A204.1 (cell line): ENCODE data around the gene GPD2.
"Not testable (repeated sequence)": the region's sequence is repeated elsewhere in the genome, so short reads cannot be mapped to it uniquely, and the experiment has no call there.

Experiments
- FAIRE-seq: peaks from 2 replicates; lab custom pipeline; 2012; peaks lifted over from hg19 to GRCh38; lab: Jason Lieb, UNC

Gene GPD2

DNA sequence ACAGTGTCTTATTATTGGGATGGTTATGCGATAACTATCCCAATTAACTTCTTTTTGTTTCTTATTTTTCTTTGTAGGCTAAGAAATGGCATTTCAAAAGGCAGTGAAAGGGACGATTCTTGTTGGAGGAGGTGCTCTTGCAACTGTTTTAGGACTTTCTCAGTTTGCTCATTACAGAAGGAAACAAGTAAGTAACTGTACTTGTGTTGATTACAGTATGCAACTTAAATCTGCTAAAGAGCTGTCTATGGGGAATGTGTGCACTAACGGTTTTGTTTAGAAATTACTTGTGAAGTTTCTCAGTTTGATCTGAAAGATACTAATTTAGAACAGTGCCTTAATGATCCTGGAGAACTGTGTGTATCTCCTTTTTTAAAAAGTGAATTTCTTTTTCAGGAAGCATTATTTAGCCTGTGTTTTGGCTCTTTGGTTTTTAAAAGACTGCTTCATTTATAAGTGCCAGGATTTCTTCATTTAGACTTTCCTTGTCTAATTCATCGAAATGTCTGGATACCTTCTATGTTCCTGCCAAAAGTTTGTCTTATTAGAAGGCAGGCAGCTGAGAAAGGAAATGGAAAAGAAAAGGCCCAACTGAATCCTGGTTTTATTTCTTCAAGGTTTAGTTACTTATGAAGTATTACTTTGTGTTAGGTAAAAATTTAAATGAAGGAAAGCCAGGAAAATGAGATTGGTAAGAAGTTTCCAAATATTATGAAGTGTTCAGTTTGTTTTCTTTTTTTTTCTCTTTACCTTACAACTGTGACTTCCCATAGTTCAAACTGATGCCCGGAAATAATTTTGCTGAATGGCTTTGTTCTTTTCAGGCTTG lies 40.1 kb downstream of the GPD2 start:
- FAIRE-seq = no peak

DNA sequence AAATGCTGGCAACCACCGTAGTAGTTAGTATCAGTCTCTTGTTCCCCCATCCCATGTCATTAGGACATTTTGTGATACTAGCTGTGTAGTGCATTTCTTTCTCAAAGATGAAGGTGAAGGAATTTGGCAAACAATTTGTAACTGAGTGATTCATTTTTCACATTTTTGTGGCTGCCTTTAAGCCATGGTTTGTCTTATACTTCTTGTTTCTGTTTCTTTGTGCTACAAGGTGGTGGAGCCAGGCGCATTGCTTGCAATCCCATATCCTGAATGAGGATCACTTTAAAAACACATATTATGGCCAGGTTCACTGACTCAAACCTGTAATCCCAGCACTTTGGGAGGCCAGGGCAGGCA lies 40.6 kb downstream of the GPD2 start:
- FAIRE-seq = no peak

- FAIRE-seq = no peak
Measured at GRCh38 chr2:156480376-156480775, 44.2 kb downstream of the GPD2 start.

DNA sequence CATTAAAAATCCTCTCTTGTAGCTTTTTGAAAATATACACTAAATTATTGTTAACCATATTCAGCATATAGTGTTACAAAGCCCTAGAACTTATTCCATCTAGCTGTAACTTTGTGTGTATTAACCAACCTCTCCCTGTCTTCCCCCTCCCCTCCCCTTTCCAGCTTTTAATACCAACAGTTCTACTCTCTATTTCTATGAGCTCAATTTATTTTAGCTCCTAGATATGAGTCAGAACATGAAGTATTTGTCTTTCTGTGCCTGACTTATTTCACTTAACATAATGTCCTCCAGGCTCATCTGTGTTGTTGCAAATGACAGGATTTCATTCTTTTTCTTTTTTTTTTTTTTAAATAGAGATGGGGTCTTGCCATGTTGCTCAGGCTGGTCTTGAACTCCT lies 45.1 kb downstream of the GPD2 start:
- FAIRE-seq = no peak

GRCh38 chr2:156483741-156484173 lies 47.6 kb downstream of the GPD2 start:
- FAIRE-seq = no peak

- FAIRE-seq = no peak
Measured at GRCh38 chr2:156486147-156486546, 50.0 kb downstream of the GPD2 start.

- FAIRE-seq = no peak
Measured at GRCh38 chr2:156486614-156487013, 50.4 kb downstream of the GPD2 start.

DNA sequence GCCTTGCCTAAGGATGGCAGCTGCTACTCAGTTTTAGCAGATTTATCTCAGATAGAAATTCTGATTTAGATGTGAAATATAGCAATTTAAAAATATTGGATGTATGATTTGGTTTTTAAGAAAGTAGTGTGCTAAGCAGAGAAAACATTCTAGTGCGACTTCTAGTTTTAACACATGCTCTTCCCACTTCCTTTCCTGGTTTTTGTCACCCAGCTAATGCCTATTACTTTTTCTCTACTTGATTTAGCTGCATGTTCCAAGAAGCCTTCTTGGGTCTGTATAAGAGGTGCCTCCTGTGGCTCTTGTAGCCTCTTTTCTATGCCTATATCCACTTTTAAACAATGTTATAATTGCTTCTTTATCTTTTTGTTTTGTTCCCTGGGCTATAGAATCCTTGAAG lies 53.0 kb downstream of the GPD2 start:
- FAIRE-seq = no peak

DNA sequence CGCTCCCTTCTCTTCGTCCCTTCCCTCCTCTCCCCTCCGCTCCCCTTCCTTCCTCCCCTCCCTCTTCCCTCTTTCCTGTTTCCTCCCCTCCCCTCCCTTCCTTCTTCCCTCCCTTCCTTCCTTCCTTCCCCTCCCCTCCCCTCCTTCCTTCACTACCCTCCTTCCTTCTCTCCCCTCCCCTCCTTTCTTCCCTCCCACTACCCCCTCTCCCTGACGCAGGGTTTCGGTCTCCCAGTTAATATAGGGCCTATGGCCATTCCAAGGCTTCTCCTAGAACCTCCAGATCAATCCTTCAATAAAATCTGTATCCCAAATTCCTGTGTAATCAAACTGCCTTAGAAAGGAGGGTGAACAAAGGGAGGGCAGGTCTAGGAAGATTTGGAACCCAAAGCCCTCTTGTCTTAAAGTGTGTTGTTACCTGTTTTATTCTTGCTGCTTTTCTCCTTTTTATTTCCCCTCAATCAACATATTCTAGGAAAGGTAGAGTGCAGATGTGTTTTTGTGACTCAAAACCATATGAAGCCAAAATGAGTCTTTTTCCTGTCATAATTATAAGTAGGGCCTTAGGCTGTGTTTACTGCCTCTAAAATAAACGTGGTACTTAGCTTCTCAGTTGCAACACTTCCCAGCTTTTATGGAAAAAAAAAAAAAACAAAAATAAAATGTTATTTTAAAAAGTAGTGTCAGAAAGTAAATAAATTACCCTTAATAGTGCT lies 53.7 kb downstream of the GPD2 start:
- FAIRE-seq = peak; percentile 32

- FAIRE-seq = no peak
Measured at GRCh38 chr2:156490466-156490840, 54.3 kb downstream of the GPD2 start.

DNA sequence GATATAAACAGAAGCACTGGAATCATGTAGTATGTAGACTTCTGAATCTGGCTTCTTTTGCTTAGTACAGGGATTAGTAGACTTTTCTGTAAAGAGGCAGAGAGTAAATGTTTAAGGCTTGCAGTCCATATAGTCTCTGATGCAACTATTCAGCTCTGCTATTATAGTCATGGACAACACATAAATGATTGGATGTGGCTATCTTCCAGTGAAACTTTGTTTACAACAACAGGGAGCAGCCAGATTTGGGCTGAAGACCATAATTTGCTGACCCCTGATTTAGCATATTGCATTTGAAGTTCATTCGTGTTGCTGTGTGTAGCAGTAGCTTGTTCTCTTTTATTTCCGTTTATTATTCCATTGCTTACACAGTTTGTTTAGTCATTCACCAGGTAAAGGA lies 55.0 kb downstream of the GPD2 start:
- no peak for FAIRE-seq

GRCh38 chr2:156492979-156493378 lies 56.8 kb downstream of the GPD2 start:
- no peak for FAIRE-seq

GRCh38 chr2:156495998-156496397 lies 59.8 kb downstream of the GPD2 start:
- not testable (repeated sequence) for FAIRE-seq

DNA sequence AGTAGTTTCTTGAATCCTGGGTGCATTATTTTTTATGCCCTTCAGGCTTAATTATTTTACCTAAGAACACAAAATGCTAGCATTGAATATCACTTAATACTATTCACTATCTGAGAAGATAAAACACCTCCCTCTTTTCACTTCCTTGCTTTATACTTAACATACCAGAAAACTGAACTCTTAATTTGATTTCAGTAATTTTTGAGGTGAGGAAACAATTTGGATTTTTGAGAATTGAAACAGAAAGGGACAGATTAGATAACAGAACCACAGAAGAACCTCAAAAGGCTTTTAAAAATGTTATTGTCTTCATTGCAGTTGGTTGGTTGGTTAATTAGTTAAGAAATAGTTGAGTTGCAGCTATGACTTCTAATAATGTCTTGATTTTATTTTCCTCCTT lies 69.5 kb downstream of the GPD2 start:
- no peak for FAIRE-seq

- no peak for FAIRE-seq
Measured at GRCh38 chr2:156511122-156511521, 74.9 kb downstream of the GPD2 start.

GRCh38 chr2:156511803-156512202 lies 75.6 kb downstream of the GPD2 start:
- no peak for FAIRE-seq

DNA sequence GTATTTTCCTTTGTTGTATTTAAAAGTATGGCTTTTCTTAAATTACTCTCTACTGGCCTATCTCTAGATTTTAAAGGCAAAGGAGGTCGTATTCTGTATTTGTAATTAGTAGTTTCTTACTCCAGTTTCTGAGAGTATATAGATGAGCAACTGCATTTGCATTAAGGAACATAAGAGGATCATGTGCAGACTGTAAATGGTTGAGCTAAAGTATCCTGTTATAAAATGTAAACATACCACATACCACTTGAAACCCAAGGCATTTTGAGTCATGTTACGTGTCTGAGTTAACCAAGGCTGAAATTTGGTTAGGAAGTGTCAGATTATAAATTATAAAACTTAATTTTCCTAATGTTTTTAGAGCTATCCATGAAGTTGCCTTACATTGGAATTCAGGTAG lies 76.3 kb downstream of the GPD2 start:
- FAIRE-seq = no peak

DNA sequence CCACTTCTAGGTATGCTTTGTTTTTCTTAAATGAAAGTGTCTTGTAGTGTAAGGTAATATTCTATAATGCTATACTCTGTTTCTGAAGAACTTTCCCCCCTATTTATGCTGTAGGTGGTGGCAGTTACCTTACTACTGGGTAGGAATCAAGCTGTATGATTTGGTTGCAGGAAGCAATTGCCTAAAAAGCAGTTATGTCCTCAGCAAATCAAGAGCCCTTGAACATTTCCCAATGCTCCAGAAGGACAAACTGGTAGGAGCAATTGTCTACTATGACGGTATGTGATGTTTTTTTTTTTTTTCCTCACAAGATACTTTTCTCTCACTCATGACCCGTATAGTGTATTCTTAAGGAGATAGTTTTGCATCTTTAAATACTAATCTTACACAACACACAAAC lies 77.0 kb downstream of the GPD2 start:
- no peak for FAIRE-seq

DNA sequence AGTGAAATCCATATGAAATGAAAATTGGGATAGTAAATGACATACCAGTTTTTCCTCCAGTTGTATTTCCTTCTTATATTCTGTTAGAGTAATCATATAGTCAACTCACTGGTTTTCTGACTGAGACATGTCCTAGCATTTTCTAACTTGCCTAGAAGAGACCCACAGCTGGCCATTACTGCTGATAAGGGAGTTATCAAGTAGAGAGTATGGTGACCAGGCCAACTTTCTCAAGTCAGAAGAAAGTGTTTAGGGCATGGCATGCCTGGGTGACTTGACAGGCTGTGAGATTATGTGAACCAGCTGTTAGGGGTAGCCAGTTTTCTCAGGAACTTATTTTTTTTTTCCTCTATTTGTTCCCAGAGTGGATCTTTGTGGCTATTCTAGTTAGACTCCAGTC lies 81.2 kb downstream of the GPD2 start:
- FAIRE-seq = no peak

- FAIRE-seq = no peak
Measured at GRCh38 chr2:156518138-156518537, 82.0 kb downstream of the GPD2 start.

DNA sequence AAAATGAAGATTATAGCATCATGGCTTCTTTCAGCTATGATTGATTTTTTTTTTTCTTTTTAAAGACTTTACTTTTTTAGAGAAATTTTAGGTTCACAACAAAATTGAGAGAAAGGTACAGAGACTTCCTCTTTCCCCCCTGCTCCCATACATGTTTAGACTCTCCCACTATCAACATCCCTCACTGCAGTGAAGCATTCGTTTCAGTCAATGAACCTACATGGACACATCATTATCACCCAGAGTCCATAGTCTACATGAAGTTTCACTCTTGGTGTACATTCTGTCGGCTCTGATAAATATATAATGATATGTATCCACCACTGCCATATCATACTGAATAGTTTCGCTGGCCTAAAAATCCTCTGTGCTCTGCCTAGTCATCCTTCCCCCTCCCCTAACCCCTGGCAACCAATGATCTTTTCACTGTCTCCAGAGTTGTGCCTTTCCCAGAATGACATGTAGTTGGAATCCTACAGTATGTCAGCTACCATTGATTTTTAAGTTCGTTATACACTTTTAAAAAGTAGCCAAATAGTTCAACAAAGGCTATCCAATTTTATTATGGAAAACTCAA lies 86.8 kb downstream of the GPD2 start:
- no peak for FAIRE-seq

DNA sequence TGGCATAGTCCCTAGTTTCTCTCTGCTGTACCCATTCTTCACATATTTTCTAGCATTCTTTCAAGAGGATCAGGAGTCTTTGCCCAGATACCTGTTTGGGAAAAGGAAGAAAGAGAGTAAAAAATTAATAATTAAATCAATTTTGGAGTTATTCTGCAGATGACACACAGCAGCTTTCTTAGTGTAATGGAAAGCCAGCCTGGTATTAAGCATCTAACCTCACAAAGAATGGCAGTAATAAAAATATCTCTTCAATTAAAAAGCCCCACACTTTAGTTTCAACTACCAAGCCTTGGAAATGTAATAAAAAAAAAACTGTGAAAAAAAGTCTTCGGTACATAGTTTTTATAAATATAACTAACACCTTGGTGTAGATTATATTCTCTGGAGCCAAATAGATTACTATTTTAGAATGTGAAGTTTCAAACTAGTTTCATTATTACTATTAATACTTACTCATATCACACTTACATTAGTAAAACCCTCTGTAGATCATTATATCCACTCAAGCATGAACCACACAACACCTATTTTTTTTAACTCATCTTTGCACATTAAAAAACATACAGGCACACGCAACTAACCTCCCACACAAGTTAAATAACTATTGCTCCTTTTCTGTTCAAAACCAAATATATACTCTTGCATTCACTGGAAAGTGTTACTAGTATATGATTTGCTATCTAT lies 90.9 kb downstream of the GPD2 start:
- FAIRE-seq = no peak

DNA sequence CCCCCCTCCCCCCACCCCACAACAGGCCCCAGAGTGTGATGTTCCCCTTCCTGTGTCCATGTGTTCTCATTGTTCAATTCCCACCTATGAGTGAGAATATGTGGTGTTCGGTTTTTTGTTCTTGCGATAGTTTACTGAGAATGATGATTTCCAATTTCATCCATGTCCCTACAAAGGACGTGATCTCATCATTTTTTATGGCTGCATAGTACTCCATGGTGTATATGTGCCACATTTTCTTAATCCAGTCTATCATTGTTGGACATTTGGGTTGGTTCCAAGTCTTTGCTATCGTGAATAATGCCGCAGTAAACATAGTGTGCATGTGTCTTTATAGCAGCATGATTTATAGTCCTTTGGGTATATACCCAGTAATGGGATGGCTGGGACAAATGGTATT lies 92.4 kb downstream of the GPD2 start:
- not testable (repeated sequence) for FAIRE-seq
